ENCODE data around the gene NBPF26.
"Not testable (repeated sequence)": the region's sequence is repeated elsewhere in the genome, so short reads cannot be mapped to it uniquely, and the experiment has no call there.

DNA sequence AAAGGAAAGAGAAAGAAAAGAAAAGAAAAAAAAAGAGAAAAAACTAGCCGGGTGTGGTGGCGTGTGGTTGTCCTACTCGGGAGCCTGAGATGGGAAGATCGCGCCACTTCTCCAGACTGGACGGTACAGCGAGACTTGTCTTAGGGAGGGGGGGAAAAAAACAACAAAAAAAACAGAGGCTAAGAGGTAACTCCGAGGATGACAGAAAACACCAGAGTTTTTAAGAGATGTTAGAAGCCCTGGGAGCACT lies 126.5 kb downstream of the NBPF26 start:
- not testable (repeated sequence) for TF ChIP-seq POLR2AphosphoS5, POLR2A (IDR thresholded peaks at IDR 0.05)
- TF ChIP-seq, protein P1, sequence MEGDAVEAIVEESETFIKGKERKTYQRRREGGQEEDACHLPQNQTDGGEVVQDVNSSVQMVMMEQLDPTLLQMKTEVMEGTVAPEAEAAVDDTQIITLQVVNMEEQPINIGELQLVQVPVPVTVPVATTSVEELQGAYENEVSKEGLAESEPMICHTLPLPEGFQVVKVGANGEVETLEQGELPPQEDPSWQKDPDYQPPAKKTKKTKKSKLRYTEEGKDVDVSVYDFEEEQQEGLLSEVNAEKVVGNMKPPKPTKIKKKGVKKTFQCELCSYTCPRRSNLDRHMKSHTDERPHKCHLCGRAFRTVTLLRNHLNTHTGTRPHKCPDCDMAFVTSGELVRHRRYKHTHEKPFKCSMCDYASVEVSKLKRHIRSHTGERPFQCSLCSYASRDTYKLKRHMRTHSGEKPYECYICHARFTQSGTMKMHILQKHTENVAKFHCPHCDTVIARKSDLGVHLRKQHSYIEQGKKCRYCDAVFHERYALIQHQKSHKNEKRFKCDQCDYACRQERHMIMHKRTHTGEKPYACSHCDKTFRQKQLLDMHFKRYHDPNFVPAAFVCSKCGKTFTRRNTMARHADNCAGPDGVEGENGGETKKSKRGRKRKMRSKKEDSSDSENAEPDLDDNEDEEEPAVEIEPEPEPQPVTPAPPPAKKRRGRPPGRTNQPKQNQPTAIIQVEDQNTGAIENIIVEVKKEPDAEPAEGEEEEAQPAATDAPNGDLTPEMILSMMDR (IDR thresholded peaks at IDR 0.05): not testable (repeated sequence)
